ENCODE measurements around the gene RNF14. TPM values are rescaled to one million over a fixed set of nuclear protein-coding genes. Genes with fewer than 3 reads are reported as not detected.

RNF14 gene
- total and polyA plus RNA-seq, 8 donors = 14.4 to 67.4 (median 28.3) TPM

DNA sequence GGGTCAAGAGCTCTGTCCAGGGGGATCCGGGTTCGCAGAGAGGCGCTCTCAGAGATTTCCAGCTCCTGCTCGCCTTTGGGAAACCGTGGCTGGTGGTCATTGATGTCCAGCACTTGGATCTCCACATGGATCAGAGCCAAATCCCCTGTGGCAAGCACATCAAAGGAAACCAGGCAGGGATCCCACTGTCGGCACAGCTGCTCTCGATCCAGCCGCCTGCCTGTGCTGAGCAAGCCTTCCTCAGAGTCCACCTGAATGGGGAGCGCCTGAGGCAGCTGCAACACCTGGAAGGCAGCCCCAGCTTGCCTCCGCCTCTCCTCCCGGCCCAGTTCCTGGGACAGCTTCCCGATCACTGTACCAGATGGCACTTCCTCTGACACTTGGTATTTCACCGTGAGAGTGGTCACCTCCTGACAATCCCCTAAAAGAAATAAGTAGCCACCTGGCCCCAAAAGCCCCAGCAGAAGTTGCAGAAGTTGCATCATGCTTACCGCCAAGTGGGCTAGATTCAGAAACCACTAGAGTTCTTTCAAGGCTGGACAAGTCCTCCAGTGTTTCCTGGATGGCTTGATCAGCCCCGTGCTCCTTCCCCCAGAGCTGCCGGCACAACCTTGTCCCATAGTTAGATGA is 11.4 kb upstream of the RNF14 start:
- intact Hi-C loops (cut with DNase I; ENCODE audit: low total_unique reads) = loop anchor here (5.0 kb wide), 1 partner anchor 265 kb away; no protein-coding TSS in a partner anchor
- TF ChIP-seq, protein P1, sequence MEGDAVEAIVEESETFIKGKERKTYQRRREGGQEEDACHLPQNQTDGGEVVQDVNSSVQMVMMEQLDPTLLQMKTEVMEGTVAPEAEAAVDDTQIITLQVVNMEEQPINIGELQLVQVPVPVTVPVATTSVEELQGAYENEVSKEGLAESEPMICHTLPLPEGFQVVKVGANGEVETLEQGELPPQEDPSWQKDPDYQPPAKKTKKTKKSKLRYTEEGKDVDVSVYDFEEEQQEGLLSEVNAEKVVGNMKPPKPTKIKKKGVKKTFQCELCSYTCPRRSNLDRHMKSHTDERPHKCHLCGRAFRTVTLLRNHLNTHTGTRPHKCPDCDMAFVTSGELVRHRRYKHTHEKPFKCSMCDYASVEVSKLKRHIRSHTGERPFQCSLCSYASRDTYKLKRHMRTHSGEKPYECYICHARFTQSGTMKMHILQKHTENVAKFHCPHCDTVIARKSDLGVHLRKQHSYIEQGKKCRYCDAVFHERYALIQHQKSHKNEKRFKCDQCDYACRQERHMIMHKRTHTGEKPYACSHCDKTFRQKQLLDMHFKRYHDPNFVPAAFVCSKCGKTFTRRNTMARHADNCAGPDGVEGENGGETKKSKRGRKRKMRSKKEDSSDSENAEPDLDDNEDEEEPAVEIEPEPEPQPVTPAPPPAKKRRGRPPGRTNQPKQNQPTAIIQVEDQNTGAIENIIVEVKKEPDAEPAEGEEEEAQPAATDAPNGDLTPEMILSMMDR (IDR thresholded peaks at IDR 0.05) = no peak
- TF ChIP-seq POLR2A (IDR thresholded peaks at IDR 0.05) (no peak), POLR2AphosphoS5 (IDR thresholded peaks at IDR 0.05) (no peak), EP300 (IDR thresholded peaks at IDR 0.05) (no peak)
- Histone ChIP-seq H3K4me3 (peak overlapping the region in 3 of 4 donors; percentile 3 to 17 (median 10)), H3K9me3 (no peaks in the 10 kb centered on the region), H3K36me3 (peaks cover 0 to 3% (median 0%) of the 10 kb centered on the region in 4 donors), H3K27me3 (no peaks in the 10 kb centered on the region), H3K4me1 (peaks cover 0 to 54% (median 14%) of the 10 kb centered on the region in 4 donors), H3K27ac (peak overlapping the region in 4 of 5 donors; percentile 21 to 68 (median 38))
- WGBS, 5 donors = 49 to 72% (median 68%) methylated on average over 4 to 16 of the region's 16 CpGs
- no peak for DNase-seq

DNA sequence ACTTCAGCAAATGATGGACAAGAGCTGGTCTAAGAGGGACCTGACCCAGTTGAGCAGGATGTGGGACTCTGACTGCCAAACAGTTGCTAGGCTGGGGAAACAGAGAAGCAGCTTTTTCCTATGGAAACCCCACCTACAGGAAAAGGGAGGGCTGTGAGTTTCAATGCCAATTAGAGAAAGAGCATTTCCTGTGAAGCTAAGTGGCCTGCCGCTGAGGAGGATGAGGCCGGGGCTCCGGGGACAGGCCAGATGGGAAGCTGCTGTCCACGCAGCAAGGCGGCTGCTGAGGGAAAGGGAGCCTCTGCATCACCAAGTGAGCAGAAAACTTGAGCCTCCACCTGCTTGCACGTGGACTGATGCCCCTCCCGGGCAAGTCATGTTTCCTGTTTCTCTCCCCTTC is 10.8 kb upstream of the RNF14 start, which contains the start of gene PCDH12:
TSS of gene PCDH12 (minus strand) at position 90 of the 400 bp plus-strand sequence. CDS start 351 bp downstream, outside the sequence.
- H3K27ac ChIP-seq = peak within 1 kb of the TSS in 4 of 5 donors; percentile 21 to 68 (median 38)
- intact Hi-C loops (cut with DNase I; ENCODE audit: low total_unique reads) = loop anchor here (5.0 kb wide), 1 partner anchor 266 kb away; no protein-coding TSS in a partner anchor

DNA sequence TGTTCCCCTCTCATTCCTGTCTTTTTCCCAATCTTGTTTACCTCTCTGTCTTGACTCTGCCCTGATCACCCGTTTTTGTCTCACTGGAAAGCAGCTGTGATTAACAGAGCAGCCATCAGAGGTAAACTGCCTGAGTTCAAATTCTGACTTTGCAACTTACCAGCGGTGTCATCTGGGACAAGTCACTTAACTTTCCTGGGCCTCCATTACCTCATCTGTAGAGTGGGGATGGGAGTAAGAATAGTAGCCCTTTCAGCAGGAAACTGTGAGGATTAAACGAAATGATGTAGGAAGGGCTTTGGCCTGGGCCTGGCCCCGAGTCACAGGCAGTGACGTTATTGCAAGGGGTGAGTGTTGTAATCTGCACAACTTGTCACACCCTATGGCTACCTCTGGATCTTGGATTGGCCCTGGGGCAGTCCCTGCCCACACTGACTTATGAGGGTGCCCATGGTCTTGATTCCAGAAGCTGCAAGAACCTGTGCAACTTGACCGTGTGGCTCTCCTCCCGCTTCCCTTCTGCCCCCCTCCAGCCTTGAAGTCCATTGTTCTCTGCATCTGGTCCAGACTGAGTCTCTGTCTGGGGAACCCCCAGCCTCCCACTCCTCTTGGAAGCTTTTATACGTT is 10.2 kb upstream of the RNF14 start:
- H3K4me1 ChIP-seq = peaks cover 0 to 45% (median 14%) of the 10 kb centered on the region in 4 donors
- WGBS, 5 donors = 59 to 72% (median 60%) methylated on average over 8 of the region's 8 CpGs
- peaks cover 0 to 3% (median 0%) of the 10 kb centered on the region in 4 donors for H3K36me3 ChIP-seq
- peak in 1 of 2 donors; percentile 38 for DNase-seq
- H3K27me3 ChIP-seq = no peaks in the 10 kb centered on the region
- intact Hi-C loops (cut with DNase I; ENCODE audit: low total_unique reads) = loop anchor here (5.0 kb wide), 1 partner anchor 266 kb away; no protein-coding TSS in a partner anchor
- no peak overlapping the region for H3K4me3 ChIP-seq
- no peak for TF ChIP-seq EP300 (IDR thresholded peaks at IDR 0.05)
- TF ChIP-seq, protein P1 (IDR thresholded peaks at IDR 0.05) = no peak
- no peak for TF ChIP-seq POLR2A (IDR thresholded peaks at IDR 0.05)
- TF ChIP-seq POLR2AphosphoS5 (IDR thresholded peaks at IDR 0.05) = no peak
- peak overlapping the region in 4 of 5 donors; percentile 21 to 68 (median 38) for H3K27ac ChIP-seq
- no peaks in the 10 kb centered on the region for H3K9me3 ChIP-seq

More for the DNA sequence above, 10.8 kb upstream of the RNF14 start, which contains the start of gene PCDH12:
- H3K36me3 ChIP-seq = peaks cover 0 to 3% (median 0%) of the 10 kb centered on the region in 4 donors
- peak within 1 kb of the TSS in 3 of 4 donors; percentile 3 to 17 (median 10) for H3K4me3 ChIP-seq
- peak in 1 of 2 donors; percentile 85 for DNase-seq
- WGBS, 5 donors = 36 to 51% (median 43%) methylated on average over 7 of the region's 7 CpGs
- H3K9me3 ChIP-seq = no peaks in the 10 kb centered on the region
- TF ChIP-seq, protein P1 (IDR thresholded peaks at IDR 0.05) = no peak
- no peak for TF ChIP-seq POLR2A (IDR thresholded peaks at IDR 0.05)
- TF ChIP-seq POLR2AphosphoS5 (IDR thresholded peaks at IDR 0.05) = peak in 1 of 3 donors; percentile 35
- no peak for TF ChIP-seq EP300 (IDR thresholded peaks at IDR 0.05)
- no peaks in the 10 kb centered on the region for H3K27me3 ChIP-seq
- H3K4me1 ChIP-seq = peaks cover 0 to 50% (median 14%) of the 10 kb centered on the region in 4 donors

DNA sequence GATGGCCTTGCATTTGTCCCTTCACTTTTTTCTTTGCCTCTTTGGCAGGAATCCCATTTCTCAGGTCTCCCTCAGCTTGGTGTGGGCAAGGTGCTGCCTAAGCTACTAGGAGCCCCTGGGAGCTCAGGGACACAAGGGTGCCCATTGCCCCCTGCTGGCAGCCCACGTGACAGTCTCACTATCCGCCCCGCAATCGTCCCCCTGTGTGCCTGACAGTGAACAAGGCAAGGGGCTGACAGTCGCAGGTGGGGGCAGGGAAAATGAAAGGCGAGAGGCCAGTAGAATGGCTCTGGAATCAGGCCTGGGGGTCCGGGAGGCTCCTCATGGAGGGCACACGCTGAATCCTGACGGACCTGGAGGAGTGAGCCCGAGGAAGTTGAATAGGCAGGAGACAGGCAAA is 8.9 kb upstream of the RNF14 start:
- WGBS, 5 donors = 60 to 68% (median 60%) methylated on average over 10 of the region's 10 CpGs
- TF ChIP-seq, protein P1 (IDR thresholded peaks at IDR 0.05) = peak in 1 of 7 experiments; percentile 12
- no peak for TF ChIP-seq POLR2A (IDR thresholded peaks at IDR 0.05)
- intact Hi-C loops (cut with DNase I; ENCODE audit: low total_unique reads) = no loop called here
- H3K27me3 ChIP-seq = no peaks in the 10 kb centered on the region
- peaks cover 0 to 3% (median 0%) of the 10 kb centered on the region in 4 donors for H3K36me3 ChIP-seq
- no peak overlapping the region for H3K27ac ChIP-seq
- H3K9me3 ChIP-seq = no peaks in the 10 kb centered on the region
- peak in 1 of 2 donors; percentile 42 for DNase-seq
- no peak overlapping the region for H3K4me3 ChIP-seq
- peaks cover 0 to 39% (median 14%) of the 10 kb centered on the region in 4 donors for H3K4me1 ChIP-seq
